CD4-positive, alpha-beta T cell treated with Interleukin-6 for 4 hours (primary cell): ENCODE results near the gene OR2W3.

ENCODE experiments used
- DNase-seq: peaks from one replicate; pipeline ENCODE4 v3.0.0-alpha.2; 2020; ENCODE audit warnings: mixed read lengths

Gene OR2W3

DNA sequence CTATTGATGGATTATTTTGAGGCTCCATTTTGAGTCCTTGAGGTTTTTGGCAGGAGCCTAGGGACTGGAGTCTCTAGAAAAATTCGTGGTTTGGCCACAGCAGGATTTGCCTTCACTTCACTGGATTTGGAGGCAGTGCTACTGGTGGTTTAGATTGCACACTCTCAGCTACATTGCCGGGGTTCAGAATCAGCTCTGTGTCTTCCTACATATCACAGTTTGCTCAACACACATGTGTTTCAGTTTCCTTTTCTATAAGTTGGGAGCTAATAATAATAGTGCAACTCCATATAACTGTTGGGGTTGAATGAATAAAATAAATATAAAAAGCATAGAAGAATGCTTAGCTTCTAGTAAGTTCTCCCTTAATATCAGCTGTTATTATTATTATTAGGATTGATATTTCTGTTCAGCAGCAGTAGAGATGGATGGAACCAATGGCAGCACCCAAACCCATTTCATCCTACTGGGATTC lies at the start of gene OR2W3:
TSS of gene OR2W3 (plus strand) at position 425 of the 475 bp plus-strand sequence. CDS start at position 425, 0 bp downstream.
- DNase-seq = no peak

DNA sequence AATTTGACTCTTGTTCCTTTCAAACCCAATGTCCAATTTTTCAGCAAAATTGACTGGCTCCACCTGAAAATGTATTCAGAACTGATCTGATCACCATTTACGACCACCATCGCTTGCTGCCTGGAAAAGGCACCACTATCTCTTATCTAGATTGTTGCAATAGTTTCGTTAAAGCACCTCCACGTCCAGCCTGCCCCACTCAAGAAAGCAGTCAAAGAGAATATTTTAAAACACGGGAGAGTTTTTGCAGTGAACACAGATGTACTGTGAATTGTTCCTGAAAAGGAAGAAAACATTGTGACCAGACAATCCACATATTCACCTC lies 49.7 kb upstream of the OR2W3 start:
- DNase-seq = no peak

DNA sequence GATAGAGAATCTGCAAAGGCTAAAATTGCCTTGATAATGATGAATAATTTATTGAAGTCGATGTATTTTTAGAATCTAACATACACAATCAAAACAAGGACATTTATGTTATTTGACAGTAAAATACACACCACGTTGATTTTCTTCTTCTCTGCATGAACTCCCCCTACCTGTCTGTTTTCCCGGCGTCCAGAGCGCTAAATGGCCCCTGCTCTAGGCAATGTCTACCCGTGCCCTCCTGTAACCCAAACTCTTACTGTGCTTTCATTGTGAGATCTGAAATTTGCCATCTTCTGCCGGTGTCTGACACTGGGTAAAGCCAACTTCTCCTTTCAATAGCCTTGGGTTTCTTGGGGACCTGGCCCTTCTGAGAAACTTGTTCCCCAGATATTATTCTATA lies 47.0 kb upstream of the OR2W3 start:
- DNase-seq = no peak

DNA sequence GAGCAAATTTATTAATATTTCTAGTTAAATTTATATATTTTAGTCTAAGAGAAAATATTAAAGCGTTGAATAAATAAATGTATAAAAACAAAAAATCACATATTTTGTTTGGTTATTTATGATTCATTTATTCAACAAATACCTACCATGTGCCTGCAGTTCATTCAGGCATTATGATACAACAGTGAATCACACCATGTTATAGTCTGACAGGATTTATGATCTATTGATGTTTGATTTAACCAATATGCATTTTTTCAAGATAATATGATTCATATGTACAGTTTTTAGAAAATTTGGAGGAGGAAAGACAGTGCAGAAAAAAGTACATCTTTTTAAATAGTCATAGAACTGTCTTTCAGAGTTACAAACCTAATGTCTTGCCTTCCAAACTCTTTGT lies 45.8 kb upstream of the OR2W3 start:
- DNase-seq = no peak

DNA sequence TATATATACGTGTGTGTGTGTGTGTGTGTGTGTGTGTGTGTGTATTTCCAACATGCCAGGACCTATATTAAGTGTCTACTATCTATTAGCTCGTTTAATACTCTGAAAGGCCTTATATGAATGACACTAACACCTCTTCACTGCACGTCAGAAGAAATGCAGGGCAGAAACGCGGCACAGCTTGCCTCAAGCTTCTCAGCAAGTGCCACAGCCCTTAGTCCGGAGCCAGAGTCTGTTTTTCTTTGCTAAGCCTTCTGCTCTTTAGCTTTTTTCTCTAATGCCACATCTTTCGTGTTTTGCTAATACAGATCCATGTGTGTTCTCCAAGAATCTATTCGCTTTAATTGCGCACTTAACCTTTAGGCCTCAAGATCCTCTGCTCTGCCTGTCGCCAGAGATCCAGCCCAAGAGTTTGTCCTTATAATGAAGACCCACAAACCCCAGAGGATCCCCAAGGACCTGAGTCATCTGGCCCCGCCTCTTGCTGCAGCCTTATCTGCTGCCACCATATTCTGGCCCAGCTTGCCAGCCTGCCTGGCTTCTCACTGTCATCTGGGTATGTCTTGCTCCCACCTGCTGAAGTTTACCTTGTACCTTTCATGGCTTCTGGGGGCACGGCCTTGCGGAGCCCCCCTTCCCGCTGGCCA lies 40.4 kb upstream of the OR2W3 start:
- no peak for DNase-seq

DNA sequence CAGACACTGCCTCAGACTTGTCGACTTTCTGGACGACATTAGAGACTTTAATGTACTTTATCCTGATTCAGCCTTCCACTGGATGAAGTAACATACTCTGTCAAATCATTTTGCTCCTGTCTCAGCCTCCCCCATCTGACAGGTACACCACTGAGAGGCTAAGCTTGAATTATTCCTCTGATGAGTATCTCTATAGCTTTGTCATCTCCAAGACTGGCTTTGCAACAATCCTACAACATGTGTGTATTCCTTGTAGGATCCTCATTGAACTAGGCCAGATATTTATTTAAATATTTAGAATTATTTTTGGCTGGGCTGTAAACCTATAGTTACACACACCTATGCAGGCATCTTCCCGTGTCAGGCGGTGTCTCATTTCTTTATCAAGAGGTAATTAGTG lies 39.5 kb upstream of the OR2W3 start:
- DNase-seq = no peak

DNA sequence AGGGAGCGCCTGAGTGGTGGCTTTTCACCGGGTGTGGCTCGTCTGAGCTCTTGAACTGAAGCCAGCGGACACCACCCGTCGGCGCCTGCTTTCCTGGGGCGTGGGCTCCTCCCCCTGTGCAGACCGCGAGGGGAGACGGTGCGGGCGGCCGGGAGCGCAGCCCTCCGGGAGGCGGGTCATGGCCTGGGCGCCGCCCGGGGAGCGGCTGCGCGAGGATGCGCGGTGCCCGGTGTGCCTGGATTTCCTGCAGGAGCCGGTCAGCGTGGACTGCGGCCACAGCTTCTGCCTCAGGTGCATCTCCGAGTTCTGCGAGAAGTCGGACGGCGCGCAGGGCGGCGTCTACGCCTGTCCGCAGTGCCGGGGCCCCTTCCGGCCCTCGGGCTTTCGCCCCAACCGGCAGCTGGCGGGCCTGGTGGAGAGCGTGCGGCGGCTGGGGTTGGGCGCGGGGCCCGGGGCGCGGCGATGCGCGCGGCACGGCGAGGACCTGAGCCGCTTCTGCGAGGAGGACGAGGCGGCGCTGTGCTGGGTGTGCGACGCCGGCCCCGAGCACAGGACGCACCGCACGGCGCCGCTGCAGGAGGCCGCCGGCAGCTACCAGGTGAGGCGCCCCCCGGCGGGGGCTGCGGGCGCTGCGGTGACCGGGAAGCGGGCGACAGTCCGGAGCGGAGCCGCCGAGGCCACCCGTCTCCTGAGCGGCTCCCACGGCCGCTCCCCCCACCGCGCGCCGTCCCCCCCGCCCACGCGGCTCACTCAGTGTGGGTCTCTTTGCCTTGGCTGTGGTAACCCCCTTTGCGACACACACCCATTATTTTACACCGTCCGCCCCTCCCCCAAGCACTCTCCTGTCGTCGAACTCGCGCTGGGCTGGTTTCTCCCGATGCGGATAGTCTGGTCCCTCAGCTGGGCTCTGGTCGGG lies 38.1 kb upstream of the OR2W3 start, which contains the start of gene TRIM58:
TSS of gene TRIM58 (plus strand) at position 119 of the 916 bp plus-strand sequence. CDS start at position 179, 60 bp downstream.
- no peak for DNase-seq

DNA sequence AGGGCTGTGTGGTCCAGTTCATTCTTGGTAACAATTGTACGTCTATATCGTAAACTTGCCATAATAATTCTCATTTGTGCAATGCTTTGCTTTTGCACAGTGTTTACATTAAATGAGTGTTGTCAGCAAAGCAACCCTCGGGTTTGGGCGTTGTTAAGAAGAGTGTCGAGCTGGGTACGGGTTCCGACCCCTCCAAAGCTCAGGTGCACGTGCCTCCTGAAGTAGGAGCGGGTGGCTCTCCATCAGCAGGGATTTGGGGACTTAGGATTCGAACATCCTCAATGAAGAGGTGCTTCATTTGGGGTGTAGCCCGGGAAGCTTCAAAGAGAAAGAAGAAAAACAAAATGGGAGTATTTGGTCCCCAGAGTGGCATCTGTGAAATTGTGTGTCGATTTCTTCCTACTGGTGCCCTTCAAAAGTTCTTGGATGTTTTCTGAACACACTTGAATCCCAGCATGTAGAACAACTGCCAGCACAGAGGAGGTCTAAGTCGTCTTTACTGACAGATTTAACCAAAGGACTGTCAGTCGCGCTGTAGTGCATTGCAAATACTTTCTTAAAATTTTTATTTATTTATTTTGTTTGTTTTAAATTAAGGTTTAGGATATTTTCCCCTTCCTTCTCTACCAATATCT lies 37.3 kb upstream of the OR2W3 start:
- DNase-seq = no peak

DNA sequence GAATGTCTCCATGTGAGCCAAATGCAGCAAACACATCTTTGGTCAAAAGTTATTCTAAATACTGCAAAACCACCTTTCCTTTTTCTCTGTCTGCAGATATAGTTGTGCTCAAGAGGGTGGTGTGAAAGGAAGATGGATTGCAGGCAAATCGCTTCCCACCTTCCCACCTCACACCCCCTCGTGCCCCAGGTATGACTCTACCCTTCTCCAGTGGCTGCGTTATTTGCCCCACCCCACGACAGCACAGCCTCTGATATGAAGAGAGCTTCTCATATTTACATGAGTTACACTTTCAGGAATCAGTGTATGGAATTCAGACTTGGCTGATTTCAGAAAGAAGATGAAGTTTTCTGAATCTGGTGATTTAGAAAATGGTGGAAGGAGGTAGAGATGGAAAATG lies 32.6 kb upstream of the OR2W3 start:
- DNase-seq = no peak

DNA sequence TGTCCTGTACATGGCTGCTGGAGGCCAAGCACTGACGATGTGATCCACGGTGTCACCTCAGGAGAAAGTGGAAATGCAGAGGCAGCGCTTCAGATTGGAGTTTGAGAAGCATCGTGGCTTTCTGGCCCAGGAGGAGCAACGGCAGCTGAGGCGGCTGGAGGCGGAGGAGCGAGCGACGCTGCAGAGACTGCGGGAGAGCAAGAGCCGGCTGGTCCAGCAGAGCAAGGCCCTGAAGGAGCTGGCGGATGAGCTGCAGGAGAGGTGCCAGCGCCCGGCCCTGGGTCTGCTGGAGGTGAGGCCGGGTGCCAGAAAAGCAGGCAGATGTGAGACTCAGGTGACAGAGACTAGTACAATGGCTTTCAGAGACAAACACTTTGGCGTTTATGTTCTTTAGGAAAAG lies 30.7 kb upstream of the OR2W3 start:
- no peak for DNase-seq

DNA sequence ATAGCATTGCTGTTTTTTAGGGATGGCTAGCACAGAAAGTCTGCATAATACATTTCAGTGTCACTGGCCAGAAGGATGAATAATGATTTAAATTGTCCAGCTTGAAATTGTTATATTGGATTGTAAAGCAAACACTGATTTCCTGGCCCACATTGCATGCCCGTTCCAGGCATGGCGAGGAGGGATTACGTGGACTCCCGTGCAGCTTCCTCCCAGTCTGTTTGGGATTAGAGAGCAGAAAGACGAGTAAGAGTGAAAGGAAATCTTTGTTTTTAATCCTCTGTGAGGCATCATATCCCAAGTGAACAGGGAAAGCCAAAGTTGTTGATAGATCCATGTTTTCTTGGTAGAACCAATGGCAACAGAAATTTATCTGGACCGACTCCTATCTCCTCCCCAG lies 30.0 kb upstream of the OR2W3 start:
- DNase-seq = no peak

DNA sequence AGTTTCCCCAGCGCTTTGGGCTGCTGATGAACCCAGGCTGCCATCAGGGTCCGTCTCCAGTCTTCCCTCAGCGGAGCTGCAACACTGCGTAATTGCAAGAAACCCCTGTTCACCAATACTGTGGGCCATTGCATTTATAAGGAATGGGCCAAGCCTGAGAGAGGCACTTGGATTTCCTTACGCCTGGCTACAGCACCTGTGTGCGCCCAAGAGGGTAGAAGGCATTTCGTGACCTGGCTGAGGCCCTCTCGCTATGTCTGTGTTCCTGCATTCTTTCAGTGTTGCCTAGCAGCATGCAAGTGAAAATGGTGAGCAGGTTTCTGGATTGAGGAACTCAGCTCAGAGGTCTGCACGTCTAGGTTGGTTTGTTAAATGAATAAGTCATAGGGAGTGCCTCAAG lies 12.0 kb upstream of the OR2W3 start:
- no peak for DNase-seq

DNA sequence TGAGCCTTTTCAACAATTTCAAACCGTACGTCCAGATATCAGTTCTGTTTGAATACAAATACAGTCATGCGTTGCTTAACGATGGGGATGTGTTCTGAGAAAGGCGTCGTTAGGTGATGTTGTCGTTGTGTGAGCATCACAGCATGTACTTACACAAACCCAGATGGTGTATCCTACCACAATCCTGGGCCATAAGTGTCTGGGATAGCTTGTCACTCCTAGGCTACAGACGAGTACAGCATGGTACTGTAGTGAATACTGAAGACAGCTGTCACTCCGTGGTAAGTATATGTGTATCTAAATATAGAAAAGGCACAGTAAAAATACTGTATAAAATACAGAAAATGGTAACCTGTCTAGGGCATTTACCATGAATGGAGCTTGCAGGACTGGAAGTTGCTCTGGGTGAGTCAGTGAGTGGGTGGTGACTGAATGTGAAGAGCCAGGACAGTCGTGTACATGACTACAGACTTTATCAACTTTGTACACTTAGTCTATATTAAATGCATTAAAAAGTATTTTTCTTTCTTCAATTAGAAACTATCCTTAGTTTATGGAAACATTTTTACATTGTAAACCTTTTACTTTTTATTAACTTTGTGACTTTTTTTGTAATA lies 10.5 kb upstream of the OR2W3 start:
- no peak for DNase-seq

DNA sequence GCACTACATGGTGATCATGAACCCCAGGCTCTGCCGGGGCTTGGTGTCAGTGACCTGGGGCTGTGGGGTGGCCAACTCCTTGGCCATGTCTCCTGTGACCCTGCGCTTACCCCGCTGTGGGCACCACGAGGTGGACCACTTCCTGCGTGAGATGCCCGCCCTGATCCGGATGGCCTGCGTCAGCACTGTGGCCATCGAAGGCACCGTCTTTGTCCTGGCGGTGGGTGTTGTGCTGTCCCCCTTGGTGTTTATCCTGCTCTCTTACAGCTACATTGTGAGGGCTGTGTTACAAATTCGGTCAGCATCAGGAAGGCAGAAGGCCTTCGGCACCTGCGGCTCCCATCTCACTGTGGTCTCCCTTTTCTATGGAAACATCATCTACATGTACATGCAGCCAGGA lies 589 bp downstream of the OR2W3 start:
- DNase-seq = no peak

DNA sequence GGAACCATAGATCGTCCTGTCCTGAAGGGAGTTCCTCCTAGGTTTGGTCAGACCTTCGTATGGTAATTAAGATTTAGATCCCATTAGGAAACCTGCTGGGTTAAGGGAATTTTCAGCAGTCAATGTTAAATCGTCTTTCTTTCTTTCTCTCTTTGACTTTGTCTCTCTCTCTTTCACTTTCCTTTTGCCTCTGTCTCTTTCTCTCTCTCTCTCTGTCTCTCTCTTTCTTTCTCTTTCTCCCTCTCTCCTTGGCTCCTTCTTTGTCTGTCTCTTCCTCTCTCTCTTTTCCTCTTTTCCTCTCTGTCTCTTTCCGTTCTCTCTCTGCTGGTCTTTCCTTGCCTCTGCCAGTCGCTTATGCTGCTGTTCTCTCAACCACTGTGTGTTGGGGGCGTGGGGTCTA lies 8.7 kb downstream of the OR2W3 start:
- no peak for DNase-seq

DNA sequence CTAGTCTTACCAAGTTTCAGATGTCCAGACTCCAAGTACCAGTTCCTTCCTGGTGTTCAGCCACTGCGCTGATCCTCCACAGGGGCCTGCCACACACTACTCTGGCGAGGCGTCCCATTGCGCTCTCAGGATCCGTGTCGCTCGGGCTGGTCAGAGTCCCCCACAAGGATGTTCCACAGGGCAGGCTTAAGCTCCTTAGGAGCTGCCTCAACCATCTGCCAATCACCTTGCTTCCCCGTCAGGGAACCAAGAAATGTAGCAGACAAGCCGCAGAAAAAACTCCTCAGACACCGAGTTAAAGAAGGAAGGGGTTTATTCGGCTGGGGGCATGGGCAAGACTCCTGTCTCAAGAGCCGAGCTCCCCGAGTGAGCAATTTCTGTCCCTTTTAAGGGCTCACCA lies 9.8 kb downstream of the OR2W3 start:
- DNase-seq = no peak

DNA sequence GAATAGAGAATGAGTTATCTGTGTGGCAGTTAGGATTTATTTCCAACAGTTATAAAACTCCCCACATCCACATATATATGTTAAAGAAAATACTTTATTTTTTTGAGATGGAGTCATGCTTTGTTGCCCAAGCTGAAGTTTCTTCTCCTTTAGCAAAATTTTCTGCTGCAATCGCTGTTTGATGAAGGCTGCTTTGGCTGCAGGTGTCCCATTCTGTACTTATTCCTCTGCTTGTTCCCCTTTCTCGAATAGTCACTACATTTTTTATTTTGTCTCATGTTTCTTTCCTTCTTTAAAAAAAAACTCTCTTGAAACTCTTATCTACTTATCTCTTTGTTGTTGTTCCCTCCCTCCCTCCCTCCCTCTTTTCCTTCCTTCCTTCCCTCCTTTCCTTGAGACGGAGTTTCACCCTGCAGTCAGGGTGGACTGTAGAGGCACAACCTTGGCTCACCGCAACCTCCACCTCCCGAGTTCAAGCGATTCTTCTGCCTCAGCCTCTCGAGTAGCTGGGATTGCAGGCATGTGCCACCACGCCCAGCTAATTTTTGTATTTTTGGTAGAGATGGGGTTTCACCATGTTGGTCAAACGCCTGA lies 10.6 kb downstream of the OR2W3 start:
- no peak for DNase-seq

DNA sequence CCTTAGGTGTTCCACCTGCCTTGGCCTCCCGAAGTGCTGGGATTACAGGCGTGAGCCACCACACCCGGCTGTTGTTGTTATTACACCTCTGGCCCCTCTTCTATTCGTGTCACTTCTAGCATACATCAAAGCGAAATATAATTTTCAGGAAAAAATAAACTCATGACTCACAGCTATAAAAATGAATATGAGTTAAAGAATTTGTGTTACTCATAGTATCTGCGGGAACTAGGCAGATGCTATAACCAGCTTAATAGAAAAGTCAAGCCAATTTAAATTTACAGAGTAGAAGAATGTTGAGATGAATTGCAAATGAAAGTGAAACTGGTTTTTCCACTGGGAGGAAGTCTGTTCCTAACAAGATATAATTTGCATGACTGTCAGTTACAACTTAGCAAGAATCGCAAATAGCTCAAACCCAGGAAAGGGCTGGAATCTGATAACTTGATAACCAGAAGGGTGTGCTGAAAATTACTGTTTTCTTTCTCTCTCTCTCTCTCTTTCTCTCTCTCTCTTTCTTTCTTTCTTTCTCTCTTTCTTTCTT lies 11.2 kb downstream of the OR2W3 start:
- DNase-seq = no peak

DNA sequence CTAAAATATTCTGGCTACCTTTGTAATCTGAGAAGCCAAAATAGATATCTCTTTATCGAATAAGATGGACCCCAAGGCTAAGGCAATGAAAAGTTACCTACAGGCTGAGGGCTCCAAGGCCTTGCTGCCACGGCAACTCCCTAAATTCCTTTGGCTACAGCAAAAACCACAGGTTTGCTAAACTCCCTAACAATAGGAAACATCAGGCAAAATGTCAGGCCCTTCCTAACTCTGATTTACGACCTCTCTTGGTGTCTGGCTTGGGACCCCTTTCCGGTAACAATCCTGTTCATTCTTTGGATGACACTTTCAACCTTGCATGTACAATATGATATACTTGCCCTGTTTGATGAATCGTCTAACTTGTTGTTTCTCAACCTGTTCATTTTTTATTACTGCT lies 13.4 kb downstream of the OR2W3 start:
- no peak for DNase-seq

DNA sequence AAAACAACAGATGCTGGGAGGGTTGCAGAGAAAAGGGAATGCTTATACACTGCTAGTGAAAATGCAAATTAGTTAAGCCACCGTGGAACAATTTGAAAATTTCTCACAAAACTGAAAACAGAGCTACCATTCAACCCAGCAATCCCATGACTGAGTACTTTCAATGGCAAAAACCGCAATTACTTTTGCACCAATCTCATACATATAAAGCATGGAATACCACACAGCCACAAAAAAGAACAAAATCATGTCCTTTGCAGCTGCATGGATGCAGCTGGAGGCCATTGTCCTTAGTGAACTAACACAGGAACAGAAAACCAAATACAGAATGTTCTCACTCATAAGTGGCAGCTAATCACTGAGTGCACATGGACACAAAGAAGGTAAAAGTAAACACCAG lies 18.4 kb downstream of the OR2W3 start:
- no peak for DNase-seq

DNA sequence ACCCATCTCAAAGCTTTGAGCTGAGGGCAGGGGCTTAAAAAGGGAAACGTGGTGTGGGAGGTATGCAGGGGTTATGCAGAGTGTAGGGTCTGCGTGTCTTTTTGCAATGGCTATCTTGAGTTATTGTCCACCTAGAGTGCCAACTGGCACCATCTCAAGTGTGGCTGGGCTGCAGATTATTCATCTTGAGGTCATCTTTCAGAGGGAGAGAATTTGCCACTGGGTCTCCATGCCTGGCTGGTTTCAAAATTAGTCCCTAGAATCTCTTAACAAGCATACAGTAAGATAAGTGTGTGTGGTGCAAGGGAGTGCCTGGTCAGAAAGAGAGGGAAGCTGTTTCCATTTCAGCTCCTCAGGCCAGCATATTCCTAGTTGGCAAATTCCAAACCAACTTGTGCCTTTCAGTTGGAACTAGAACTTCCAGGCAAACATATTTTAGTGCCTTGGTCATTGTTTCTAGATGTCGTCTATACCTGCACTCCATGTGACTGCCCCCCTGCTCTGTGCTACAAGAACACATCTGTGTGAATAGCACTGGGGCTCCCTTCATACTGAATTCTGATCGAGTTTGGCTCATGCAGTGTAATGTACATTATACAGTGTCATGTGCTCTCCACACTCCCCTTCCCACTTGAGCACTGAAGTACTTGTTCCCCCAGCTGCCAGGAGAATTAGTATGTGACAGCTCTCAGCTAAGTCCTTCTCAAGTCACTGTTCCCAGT lies 19.7 kb downstream of the OR2W3 start:
- DNase-seq = no peak

DNA sequence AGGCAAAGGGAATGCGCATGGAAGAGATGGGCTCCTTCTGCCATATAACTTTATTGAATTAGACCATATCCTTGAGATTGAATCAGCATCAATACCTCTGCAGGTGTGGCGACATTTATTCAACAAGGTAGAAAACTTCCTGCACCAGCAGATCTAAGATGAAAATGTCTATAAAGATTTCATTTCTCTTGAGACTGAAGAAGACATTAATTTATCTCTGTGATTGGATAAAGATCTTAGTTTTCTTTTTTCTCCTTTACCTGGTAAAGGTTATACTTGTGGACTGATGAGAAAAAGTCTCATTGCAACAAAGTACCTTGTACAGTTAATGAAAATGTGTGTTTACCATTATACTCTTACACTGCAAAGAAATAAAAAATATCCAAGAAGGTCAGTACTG lies 24.6 kb downstream of the OR2W3 start, which contains the start of gene OR2T8:
TSS of gene OR2T8 (plus strand) at position 301 of the 400 bp plus-strand sequence. CDS start 766 bp downstream, outside the sequence.
- DNase-seq = no peak
